Endothelial cell of umbilical vein (primary cell): ENCODE measurements around the gene FRA10AC1. TPM values are rescaled to one million over a fixed set of nuclear protein-coding genes. Genes with fewer than 3 reads are reported as not detected.

Source experiments
- BruUV-seq: library from RNA; stranded (reverse); fragments of 400-500 nt; replicated peaks from 2 replicates; lab custom pipeline; 2021; lab: Mats Ljungman, UMichigan
- CTCF ChIA-PET: fragments of 300-600, 350-600 bp; sonication (Branson Sonifier 250); formaldehyde crosslinking; loops from one replicate; lab custom pipeline; 2021; ENCODE audit warnings: antibody characterized with exemption, inconsistent platforms; lab: Charles Lee
- POLR2A ChIA-PET: fragments of 300-600, 350-600 bp; sonication (Branson Sonifier 250); formaldehyde crosslinking; loops from one replicate; lab custom pipeline; 2021; ENCODE audit warnings: antibody characterized with exemption, inconsistent platforms; lab: Charles Lee
- DNase-seq: peaks from one replicate; pipeline ENCODE4 v3.0.0-alpha.2; 2011; ENCODE audit warnings: low read depth, low spot score
- FAIRE-seq: peaks from 2 replicates; lab custom pipeline; 2011; peaks lifted over from hg19 to GRCh38; lab: Jason Lieb, UNC
- H2AFZ ChIP-seq: 2 replicates; pipeline ENCODE4 v1.6.0; 2012; ENCODE audit warnings: low read depth, low read length, control low read depth, inconsistent platforms
- H3K27ac ChIP-seq: 2 replicates; pipeline ENCODE4 v1.5.1; 2011; ENCODE audit warnings: low read depth, mild to moderate bottlenecking, control low read depth, low read length, moderate library complexity; ENCODE audit not compliant: insufficient read depth
- H3K27me3 ChIP-seq, 2 experiments: 2 replicates each; pipeline versions ENCODE4 v1.6.0 to v1.6.1; 2011; ENCODE audit warnings: low read length in 2 of 2, mixed read lengths in 1 of 2; ENCODE audit not compliant: control insufficient read depth in 2 of 2, insufficient read depth in 2 of 2
- H3K36me3 ChIP-seq, 2 experiments: 2 replicates in 1 of 2; 3 replicates in 1 of 2; pipeline ENCODE4 v1.5.1; 2011; ENCODE audit warnings: low read length in 2 of 2, mild to moderate bottlenecking in 1 of 2, moderate library complexity in 1 of 2; ENCODE audit not compliant: control insufficient read depth in 2 of 2, insufficient read depth in 2 of 2; ENCODE audit errors: extremely low read depth in 1 of 2
- H3K4me1 ChIP-seq: 3 replicates; pipeline ENCODE4 v1.5.1; 2011; ENCODE audit warnings: mild to moderate bottlenecking, low read length; ENCODE audit not compliant: control insufficient read depth, insufficient read depth; ENCODE audit errors: extremely low read depth
- H3K4me2 ChIP-seq: 2 replicates; pipeline ENCODE4 v1.6.1; 2011; ENCODE audit warnings: low read length, control low read depth, mixed read lengths; ENCODE audit not compliant: insufficient read depth
- H3K4me3 ChIP-seq, 3 experiments: fragments of 200-600 bp in 1 of 3; sonication (generic), shearing (Covaris generic) in 1 of 3; replicated peaks in 1 of 3; 2 replicates each; pipeline ENCODE4 v1.5.1; 2011 to 2016; ENCODE audit warnings: control low read depth in 3 of 3, low read length in 3 of 3, mild to moderate bottlenecking in 2 of 3, inconsistent platforms in 1 of 3, low read depth in 1 of 3, moderate library complexity in 1 of 3; ENCODE audit not compliant: insufficient read depth in 1 of 3
- H3K79me2 ChIP-seq: 2 replicates; pipeline ENCODE4 v1.6.0; 2012; ENCODE audit warnings: low read length, inconsistent platforms; ENCODE audit not compliant: control insufficient read depth, insufficient read depth
- H3K9ac ChIP-seq: replicated peaks from 2 replicates; pipeline ENCODE3; 2011; ENCODE audit warnings: low read length, control low read depth; ENCODE audit not compliant: insufficient read depth; ENCODE audit errors: extremely low read depth
- H3K9me1 ChIP-seq: replicated peaks from 3 replicates; pipeline ENCODE4 v1.6.0; 2011; ENCODE audit warnings: mild to moderate bottlenecking, low read length; ENCODE audit not compliant: control insufficient read depth, insufficient read depth; ENCODE audit errors: extremely low read depth
- H3K9me3 ChIP-seq: replicated peaks from 2 replicates; pipeline ENCODE4 v1.5.1; 2012; ENCODE audit warnings: low read length, inconsistent platforms; ENCODE audit not compliant: control insufficient read depth, insufficient read depth
- H4K20me1 ChIP-seq: replicated peaks from 2 replicates; pipeline ENCODE3; 2011; ENCODE audit warnings: mild to moderate bottlenecking, low read length; ENCODE audit not compliant: control insufficient read depth, insufficient read depth; ENCODE audit errors: extremely low read depth
- EZH2 ChIP-seq: IDR thresholded peaks from 2 replicates; pipeline ENCODE4 v1.6.1; 2012; ENCODE audit warnings: borderline replicate concordance, low read depth, mild to moderate bottlenecking, moderate library complexity, low read length, inconsistent platforms; ENCODE audit not compliant: severe bottlenecking
- FOS ChIP-seq: IDR thresholded peaks from 2 replicates; pipeline ENCODE4 v1.6.1; 2011; ENCODE audit warnings: mild to moderate bottlenecking, low read length, moderate library complexity, borderline replicate concordance; ENCODE audit not compliant: insufficient read depth
- GATA2 ChIP-seq: IDR thresholded peaks from 2 replicates; pipeline ENCODE4 v1.7.0; 2011; ENCODE audit warnings: low read depth, mild to moderate bottlenecking, moderate library complexity, mixed read lengths, low read length; ENCODE audit not compliant: insufficient read length, insufficient read depth
- JUN ChIP-seq: IDR thresholded peaks from 2 replicates; pipeline ENCODE4 v1.6.1; 2011; ENCODE audit warnings: borderline replicate concordance, low read depth; ENCODE audit not compliant: insufficient read length, insufficient read depth
- MYC ChIP-seq: IDR thresholded peaks from one replicate; pipeline ENCODE4 v1.6.1; 2011; ENCODE audit warnings: mild to moderate bottlenecking, low read depth, low read length
- POLR2A ChIP-seq: IDR thresholded peaks from 2 replicates; pipeline ENCODE4 v1.6.1; 2012; ENCODE audit warnings: low read depth, mild to moderate bottlenecking, control low read depth, low read length
- POLR2AphosphoS5 ChIP-seq: IDR thresholded peaks from 2 replicates; pipeline ENCODE4 v1.6.1; 2012; ENCODE audit warnings: low read depth, mild to moderate bottlenecking, control low read depth, low read length, moderate library complexity; ENCODE audit not compliant: insufficient read depth
- dilution Hi-C: fragments of 300-500 bp; cut with MboI; formaldehyde crosslinking; loops from one replicate; pipeline ENCODE4 v1.15.0; 2019; ENCODE audit warnings: low sequenced_read_pairs; ENCODE audit not compliant: extremely low pct_ligation_motif_present
- intact Hi-C: fragments of 100-400 bp; cut with micrococcal nuclease; formaldehyde crosslinking; loops from one replicate; pipeline ENCODE4 v1.10.0; 2022
- polyA plus RNA-seq, 4 experiments: library from polyadenylated mRNA; depleted of rRNA in 3 of 4; stranded (reverse) in 3 of 4; unstranded in 1 of 4; fragments of >200 nt; gene quantifications; 2 replicates each; pipeline versions ENCODE4 v1.2.1 to v1.2.3, GENCODE V29; 2011 to 2012; ENCODE audit warnings: missing spikeins in 1 of 4
- total RNA-seq: library from RNA; stranded (reverse); gene quantifications from 2 replicates; pipeline ENCODE4 v1.2.3, GENCODE V29; 2021
- TF ChIP-seq, protein P1 (sequence below): IDR thresholded peaks from 2 replicates; pipeline ENCODE4 v1.6.1; 2011; ENCODE audit not compliant: insufficient read depth, insufficient read length
- TF ChIP-seq, protein P2 (sequence below), 2 donors: IDR thresholded peaks; 1 replicate in 1 of 2; 2 replicates in 1 of 2; pipeline ENCODE4 v1.5.1; 2011; ENCODE audit warnings: low read length in 2 of 2, mild to moderate bottlenecking in 2 of 2, moderate library complexity in 2 of 2, control low read depth in 1 of 2, inconsistent platforms in 1 of 2, low read depth in 1 of 2; ENCODE audit not compliant: insufficient read depth in 1 of 2; ENCODE audit errors: extremely low read depth in 1 of 2

The FRA10AC1 gene
- total and polyA plus RNA-seq, 2 donors (not counting 3 experiments of a cell fraction or from before 2014, with no cell fraction given) = 4.0 to 24.4 TPM

DNA sequence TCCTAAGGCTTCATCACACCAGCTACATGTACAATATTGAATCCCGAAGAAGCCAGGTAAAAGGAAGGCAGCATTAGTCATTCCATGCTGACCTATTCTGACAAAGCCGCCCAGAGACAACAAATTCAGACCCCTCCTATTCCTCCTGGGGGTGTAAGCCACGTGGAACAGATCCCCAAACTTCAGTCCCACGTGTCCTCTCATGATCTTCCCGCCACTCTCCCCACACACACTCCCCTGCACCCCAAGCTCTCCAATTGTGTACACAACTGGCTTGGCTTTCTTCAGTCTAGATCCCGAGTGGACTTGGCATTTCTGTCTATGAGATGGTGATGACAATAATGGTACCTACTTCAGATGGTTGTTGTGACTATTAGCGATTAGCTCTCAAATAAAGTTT is 81.5 kb downstream of the FRA10AC1 start:
- dilution Hi-C loops = no loop called here
- Histone ChIP-seq H3K9ac (no peak overlapping the region), H3K27me3 (peaks cover 7 to 14% of the 10 kb centered on the region in 2 experiments), H3K36me3 (no peaks in the 10 kb centered on the region), H2AFZ (no peak overlapping the region), H4K20me1 (no peaks in the 10 kb centered on the region), H3K79me2 (no peaks in the 10 kb centered on the region), H3K4me1 (no peaks in the 10 kb centered on the region), H3K4me3 (no peak overlapping the region), H3K27ac (no peak overlapping the region), H3K9me1 (no peaks in the 10 kb centered on the region), H3K4me2 (no peak overlapping the region), H3K9me3 (no peaks in the 10 kb centered on the region)
- TF ChIP-seq, protein P1, sequence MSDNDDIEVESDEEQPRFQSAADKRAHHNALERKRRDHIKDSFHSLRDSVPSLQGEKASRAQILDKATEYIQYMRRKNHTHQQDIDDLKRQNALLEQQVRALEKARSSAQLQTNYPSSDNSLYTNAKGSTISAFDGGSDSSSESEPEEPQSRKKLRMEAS = no peak
- TF ChIP-seq POLR2AphosphoS5 (no peak), GATA2 (no peak), FOS (no peak), JUN (no peak), EZH2 (no peak), MYC (no peak), POLR2A (no peak)
- TF ChIP-seq, protein P2, sequence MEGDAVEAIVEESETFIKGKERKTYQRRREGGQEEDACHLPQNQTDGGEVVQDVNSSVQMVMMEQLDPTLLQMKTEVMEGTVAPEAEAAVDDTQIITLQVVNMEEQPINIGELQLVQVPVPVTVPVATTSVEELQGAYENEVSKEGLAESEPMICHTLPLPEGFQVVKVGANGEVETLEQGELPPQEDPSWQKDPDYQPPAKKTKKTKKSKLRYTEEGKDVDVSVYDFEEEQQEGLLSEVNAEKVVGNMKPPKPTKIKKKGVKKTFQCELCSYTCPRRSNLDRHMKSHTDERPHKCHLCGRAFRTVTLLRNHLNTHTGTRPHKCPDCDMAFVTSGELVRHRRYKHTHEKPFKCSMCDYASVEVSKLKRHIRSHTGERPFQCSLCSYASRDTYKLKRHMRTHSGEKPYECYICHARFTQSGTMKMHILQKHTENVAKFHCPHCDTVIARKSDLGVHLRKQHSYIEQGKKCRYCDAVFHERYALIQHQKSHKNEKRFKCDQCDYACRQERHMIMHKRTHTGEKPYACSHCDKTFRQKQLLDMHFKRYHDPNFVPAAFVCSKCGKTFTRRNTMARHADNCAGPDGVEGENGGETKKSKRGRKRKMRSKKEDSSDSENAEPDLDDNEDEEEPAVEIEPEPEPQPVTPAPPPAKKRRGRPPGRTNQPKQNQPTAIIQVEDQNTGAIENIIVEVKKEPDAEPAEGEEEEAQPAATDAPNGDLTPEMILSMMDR (IDR thresholded peaks at IDR 0.05; ENCODE audit: extremely low read depth in 1 of 2, insufficient read depth in 1 of 2, low read depth in 1 of 2, low read length in 2 of 2) = no peak
- POLR2A ChIA-PET = no interaction called here
- no peak for FAIRE-seq
- no peak for DNase-seq
- intact Hi-C loops = no loop called here
- BruUV-seq = no TSS peak
- CTCF ChIA-PET = no interaction called here

Other genes with a start within 250 kb of the FRA10AC1 start
- 342 and 379 TPM in 2 replicates for gene MYOF, start 220.3 kb downstream of the FRA10AC1 start, total RNA-seq
- gene MYOF, start 220.3 kb downstream of the FRA10AC1 start, polyA plus RNA-seq = 66.6 and 98.4 TPM in 2 replicates
- 58.9 and 63.0 TPM in 2 replicates for gene CEP55, start 206.0 kb downstream of the FRA10AC1 start, total RNA-seq
- 13.8 and 17.4 TPM in 2 replicates for gene CEP55, start 206.0 kb downstream of the FRA10AC1 start, polyA plus RNA-seq
- not detected in 2 replicates for gene FFAR4, start 135.9 kb downstream of the FRA10AC1 start, total RNA-seq
- not detected in 2 replicates for gene FFAR4, start 135.9 kb downstream of the FRA10AC1 start, polyA plus RNA-seq
- not detected in 2 replicates for gene RBP4, start 101.4 kb downstream of the FRA10AC1 start, total RNA-seq
- gene RBP4, start 101.4 kb downstream of the FRA10AC1 start, polyA plus RNA-seq = not detected in 2 replicates
- not detected in 2 replicates for gene PDE6C, start 90.1 kb downstream of the FRA10AC1 start, total RNA-seq
- not detected in 2 replicates for gene PDE6C, start 90.1 kb downstream of the FRA10AC1 start, polyA plus RNA-seq
- gene LGI1, start 55.3 kb upstream of the FRA10AC1 start, total RNA-seq = not detected in 2 replicates
- gene LGI1, start 55.3 kb upstream of the FRA10AC1 start, polyA plus RNA-seq = not detected in 2 replicates
- 3.3 and 4.1 TPM in 2 replicates for gene SLC35G1, start 191.4 kb upstream of the FRA10AC1 start, total RNA-seq
- 2.4 and 2.5 TPM in 2 replicates for gene SLC35G1, start 191.4 kb upstream of the FRA10AC1 start, polyA plus RNA-seq